GM19467 (cell line): ENCODE measurements around the gene MUC5B.

ENCODE experiments used
- ATAC-seq: cut with Tn5 transposase; IDR thresholded peaks from one replicate; pipeline ENCODE4 v1.9.1; 2021; ENCODE audit warnings: mild to moderate bottlenecking, moderate library complexity; ENCODE audit not compliant: unreplicated experiment

Gene MUC5B

GRCh38 chr11:1295086-1295485 is 72.2 kb downstream of the MUC5B start:
- no peak for ATAC-seq

GRCh38 chr11:1295591-1295990 is 72.7 kb downstream of the MUC5B start:
- no peak for ATAC-seq

- ATAC-seq, result no peak
Measured at GRCh38 chr11:1296287-1296686, 73.4 kb downstream of the MUC5B start.

GRCh38 chr11:1297011-1297575 is 74.2 kb downstream of the MUC5B start:
- ATAC-seq, result no peak

- no peak for ATAC-seq
Measured at GRCh38 chr11:1297576-1298473, 75.0 kb downstream of the MUC5B start.

- ATAC-seq, result no peak
Measured at GRCh38 chr11:1298695-1299492, 76.0 kb downstream of the MUC5B start.

- ATAC-seq, result no peak
Measured at GRCh38 chr11:1299621-1300020, 76.8 kb downstream of the MUC5B start.

GRCh38 chr11:1300121-1300520 is 77.3 kb downstream of the MUC5B start:
- ATAC-seq, result no peak

GRCh38 chr11:1300569-1301187 is 77.8 kb downstream of the MUC5B start:
- no peak for ATAC-seq

- no peak for ATAC-seq
Measured at GRCh38 chr11:1301220-1302000, 78.5 kb downstream of the MUC5B start.

- ATAC-seq, result no peak
Measured at GRCh38 chr11:1302041-1302460, 79.2 kb downstream of the MUC5B start.

- no peak for ATAC-seq
Measured at GRCh38 chr11:1302461-1303125, 79.7 kb downstream of the MUC5B start.

- no peak for ATAC-seq
Measured at GRCh38 chr11:1303126-1303821, 80.4 kb downstream of the MUC5B start.

GRCh38 chr11:1303973-1304372 is 81.1 kb downstream of the MUC5B start:
- ATAC-seq, result no peak

GRCh38 chr11:1304380-1304779 is 81.5 kb downstream of the MUC5B start:
- no peak for ATAC-seq

- ATAC-seq, result no peak
Measured at GRCh38 chr11:1305063-1305495, 82.2 kb downstream of the MUC5B start.

GRCh38 chr11:1305501-1306056 is 82.7 kb downstream of the MUC5B start:
- no peak for ATAC-seq

- ATAC-seq, result no peak
Measured at GRCh38 chr11:1306186-1307162, 83.6 kb downstream of the MUC5B start.
